Fibroblast of mammary gland (primary cell): Measurements from ENCODE around the gene METTL22.

Source experiments
- DNase-seq: peaks from one replicate; pipeline ENCODE4 v3.0.0-alpha.2; 2010; ENCODE audit warnings: low read depth
- H3K4me3 ChIP-seq: 2 replicates; pipeline ENCODE4 v1.5.1; 2011; ENCODE audit warnings: low read depth, mild to moderate bottlenecking, low read length, moderate library complexity; ENCODE audit not compliant: control insufficient read depth
- TF ChIP-seq, protein P1 (sequence below): conservative IDR thresholded peaks from 2 replicates; pipeline ENCODE4 v1.5.1; 2011; ENCODE audit warnings: low read depth, low read length, inconsistent platforms; ENCODE audit not compliant: control insufficient read depth, insufficient read depth

The METTL22 gene

DNA sequence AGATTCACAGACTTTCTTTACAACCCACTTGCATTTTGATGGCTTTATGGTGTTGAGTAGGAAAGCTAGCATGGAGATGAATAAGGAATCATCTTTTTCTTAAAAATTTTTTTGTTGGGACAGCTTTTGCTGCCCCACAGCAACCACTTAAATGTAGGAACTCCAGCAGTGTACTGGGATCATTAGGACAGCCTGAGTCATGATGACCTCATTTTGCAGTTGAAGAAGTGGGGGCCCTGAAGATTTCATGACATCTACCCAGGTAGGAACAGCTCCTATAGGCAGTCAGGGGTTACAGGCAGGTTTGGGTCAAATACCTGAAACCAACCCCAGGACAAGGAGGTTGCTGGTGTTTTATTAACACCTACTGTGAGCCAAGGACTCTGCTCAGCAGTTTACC lies 2.1 kb downstream of the METTL22 start:
- TF ChIP-seq, protein P1, sequence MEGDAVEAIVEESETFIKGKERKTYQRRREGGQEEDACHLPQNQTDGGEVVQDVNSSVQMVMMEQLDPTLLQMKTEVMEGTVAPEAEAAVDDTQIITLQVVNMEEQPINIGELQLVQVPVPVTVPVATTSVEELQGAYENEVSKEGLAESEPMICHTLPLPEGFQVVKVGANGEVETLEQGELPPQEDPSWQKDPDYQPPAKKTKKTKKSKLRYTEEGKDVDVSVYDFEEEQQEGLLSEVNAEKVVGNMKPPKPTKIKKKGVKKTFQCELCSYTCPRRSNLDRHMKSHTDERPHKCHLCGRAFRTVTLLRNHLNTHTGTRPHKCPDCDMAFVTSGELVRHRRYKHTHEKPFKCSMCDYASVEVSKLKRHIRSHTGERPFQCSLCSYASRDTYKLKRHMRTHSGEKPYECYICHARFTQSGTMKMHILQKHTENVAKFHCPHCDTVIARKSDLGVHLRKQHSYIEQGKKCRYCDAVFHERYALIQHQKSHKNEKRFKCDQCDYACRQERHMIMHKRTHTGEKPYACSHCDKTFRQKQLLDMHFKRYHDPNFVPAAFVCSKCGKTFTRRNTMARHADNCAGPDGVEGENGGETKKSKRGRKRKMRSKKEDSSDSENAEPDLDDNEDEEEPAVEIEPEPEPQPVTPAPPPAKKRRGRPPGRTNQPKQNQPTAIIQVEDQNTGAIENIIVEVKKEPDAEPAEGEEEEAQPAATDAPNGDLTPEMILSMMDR = no peak
- H3K4me3 ChIP-seq = no peak overlapping the region
- peak; percentile 61 for DNase-seq

GRCh38 chr16:8625491-8626087 lies 4.1 kb downstream of the METTL22 start:
- TF ChIP-seq, protein P1 = no peak
- no peak for DNase-seq

DNA sequence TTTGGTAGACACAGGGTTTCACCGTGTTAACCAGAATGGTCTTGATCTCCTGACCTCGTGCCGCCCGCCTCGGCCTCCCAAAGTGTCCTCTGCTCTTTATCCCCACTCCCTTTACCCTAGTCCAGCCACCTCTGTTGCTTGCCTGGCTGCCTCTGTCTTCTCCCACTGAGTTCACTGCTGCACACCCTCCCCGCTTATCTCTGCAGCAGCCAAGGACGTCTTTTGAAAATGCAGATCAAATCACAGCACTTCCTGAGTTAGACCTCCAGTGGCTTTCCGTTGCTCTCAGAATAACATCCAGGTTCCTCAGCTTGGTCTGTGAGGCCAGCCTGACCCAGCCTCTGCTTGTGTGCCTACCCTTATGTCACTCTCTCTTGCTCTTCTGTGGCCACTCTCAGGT lies 5.4 kb downstream of the METTL22 start:
- TF ChIP-seq, protein P1 = no peak
- H3K4me3 ChIP-seq = no peak overlapping the region
- no peak for DNase-seq

More at GRCh38 chr16:8625491-8626087, 4.1 kb downstream of the METTL22 start:
- no peak overlapping the region for H3K4me3 ChIP-seq

DNA sequence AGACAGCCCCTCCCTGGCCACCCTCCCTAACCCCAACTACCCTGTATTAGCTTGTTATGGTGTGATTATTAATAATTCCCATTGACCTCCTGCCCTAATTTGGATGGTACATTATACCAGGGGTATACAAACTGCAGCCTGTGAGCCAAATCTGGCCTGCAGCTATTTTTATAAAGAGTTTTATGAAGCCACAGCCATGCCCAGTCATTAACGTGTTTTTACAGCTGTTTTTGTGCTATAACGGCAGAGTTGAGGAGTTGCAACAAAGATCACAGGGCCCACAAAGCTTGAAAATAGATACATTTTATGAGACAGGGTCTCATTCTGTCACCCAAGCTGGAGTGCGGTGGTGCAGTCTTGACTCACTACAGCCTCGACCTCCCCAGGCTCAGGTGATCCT lies 6.0 kb downstream of the METTL22 start:
- TF ChIP-seq, protein P1 = no peak
- no peak overlapping the region for H3K4me3 ChIP-seq
- DNase-seq = no peak

- no peak for DNase-seq
- H3K4me3 ChIP-seq = no peak overlapping the region
- TF ChIP-seq, protein P1 = no peak
These were observed 7.7 kb downstream of the METTL22 start for GRCh38 chr16:8628981-8629725.

DNA sequence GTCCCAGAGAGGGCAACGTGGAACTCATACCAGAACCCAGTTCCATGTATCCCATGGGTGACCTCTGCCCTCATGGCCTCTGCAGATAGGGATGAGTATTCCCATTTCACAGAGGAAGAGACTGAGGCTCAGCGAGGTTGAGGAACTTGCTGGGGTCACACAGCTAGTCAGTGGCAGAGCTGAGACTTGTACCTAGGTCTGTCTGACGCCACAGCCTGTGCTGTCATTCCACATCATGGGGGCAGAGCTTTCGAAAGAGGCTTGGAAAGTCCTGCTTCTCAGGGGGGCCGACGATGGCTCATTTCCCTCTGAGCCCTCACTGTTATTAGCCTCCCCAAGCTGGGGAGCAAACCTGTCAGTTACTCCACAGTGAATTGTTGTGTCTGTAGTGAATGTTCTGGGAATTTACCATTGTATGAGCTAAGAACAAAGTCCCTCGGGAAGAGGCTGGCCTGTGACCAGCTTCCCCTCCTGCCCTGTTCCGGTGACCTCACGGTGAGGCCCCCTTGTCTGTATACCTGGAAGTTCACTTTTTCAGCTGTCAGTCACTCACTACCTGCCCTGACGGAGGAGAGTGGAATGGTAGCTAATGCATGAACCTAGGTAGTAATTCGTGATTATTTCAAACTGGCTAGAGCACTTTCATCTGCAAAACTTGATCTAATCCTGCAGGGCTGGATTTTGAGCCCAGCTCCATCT lies 8.9 kb downstream of the METTL22 start:
- H3K4me3 ChIP-seq = no peak overlapping the region
- no peak for DNase-seq
- TF ChIP-seq, protein P1 = no peak
